Measurements from ENCODE around the gene CDH23.

Gene CDH23

GRCh38 chr10:71444284-71445054, 47.7 kb downstream of the CDH23 start:
- no peak for ATAC-seq
- TF ChIP-seq ZFP3 (CRISPR knock-in tag; IDR thresholded peaks at IDR 0.05) = no peak
- TF ChIP-seq CSDC2 (CRISPR knock-in tag; IDR thresholded peaks at IDR 0.05) = no peak
- no peak for TF ChIP-seq ZNF565 (CRISPR knock-in tag; conservative IDR thresholded peaks at IDR 0.05; ENCODE audit: low read depth)
- no peak for TF ChIP-seq SNAI2 (CRISPR knock-in tag; IDR thresholded peaks at IDR 0.05)
- TF ChIP-seq BACH2 (CRISPR knock-in tag; IDR thresholded peaks at IDR 0.05; ENCODE audit: borderline replicate concordance) = no peak
- no peak for TF ChIP-seq ZNF8 (CRISPR knock-in tag; IDR thresholded peaks at IDR 0.05)
- TF ChIP-seq PPARA (CRISPR knock-in tag; IDR thresholded peaks at IDR 0.05; ENCODE audit: borderline replicate concordance) = no peak
- no peak for TF ChIP-seq ZNF70 (CRISPR knock-in tag; IDR thresholded peaks at IDR 0.05)
- TF ChIP-seq OSR1 (CRISPR knock-in tag; IDR thresholded peaks at IDR 0.05) = no peak

GRCh38 chr10:71447676-71448075, 51.0 kb downstream of the CDH23 start:
- ATAC-seq = no peak

GRCh38 chr10:71448146-71448545, 51.4 kb downstream of the CDH23 start:
- TF ChIP-seq BACH2 (CRISPR knock-in tag; IDR thresholded peaks at IDR 0.05; ENCODE audit: borderline replicate concordance) (no peak), OSR1 (CRISPR knock-in tag; IDR thresholded peaks at IDR 0.05) (no peak), TSHZ2 (CRISPR knock-in tag; IDR thresholded peaks at IDR 0.05) (no peak), ISL1 (CRISPR knock-in tag; IDR thresholded peaks at IDR 0.05) (no peak), ZNF70 (CRISPR knock-in tag; IDR thresholded peaks at IDR 0.05) (no peak), RARB (CRISPR knock-in tag; IDR thresholded peaks at IDR 0.05) (no peak), TCF4 (CRISPR knock-in tag; IDR thresholded peaks at IDR 0.05; ENCODE audit: borderline replicate concordance) (no peak), CREB5 (CRISPR knock-in tag; IDR thresholded peaks at IDR 0.05; ENCODE audit: low read depth) (no peak)
- no peak for ATAC-seq

More at GRCh38 chr10:71447676-71448075, 51.0 kb downstream of the CDH23 start:
- TF ChIP-seq CSDC2 (CRISPR knock-in tag; IDR thresholded peaks at IDR 0.05) = no peak

- no peak for ATAC-seq
- TF ChIP-seq TSHZ2 (CRISPR knock-in tag; IDR thresholded peaks at IDR 0.05) = no peak
- no peak for TF ChIP-seq GLIS3 (CRISPR knock-in tag; IDR thresholded peaks at IDR 0.05)
- no peak for TF ChIP-seq CSRNP3 (CRISPR knock-in tag; IDR thresholded peaks at IDR 0.05)
- no peak for TF ChIP-seq ZNF565 (CRISPR knock-in tag; conservative IDR thresholded peaks at IDR 0.05; ENCODE audit: low read depth)
These were observed 52.3 kb downstream of the CDH23 start for GRCh38 chr10:71449026-71449425.

- ATAC-seq = no peak
- no peak for TF ChIP-seq ARNTL (CRISPR knock-in tag; IDR thresholded peaks at IDR 0.05; ENCODE audit: borderline replicate concordance, low read depth)
- TF ChIP-seq ESRRG (CRISPR knock-in tag; IDR thresholded peaks at IDR 0.05) = no peak
- no peak for TF ChIP-seq OSR1 (CRISPR knock-in tag; IDR thresholded peaks at IDR 0.05)
- no peak for TF ChIP-seq CSRNP3 (CRISPR knock-in tag; IDR thresholded peaks at IDR 0.05)
- TF ChIP-seq TSHZ2 (CRISPR knock-in tag; IDR thresholded peaks at IDR 0.05) = no peak
- no peak for TF ChIP-seq TOX (CRISPR knock-in tag; IDR thresholded peaks at IDR 0.05; ENCODE audit: borderline replicate concordance)
These were observed 55.0 kb downstream of the CDH23 start for GRCh38 chr10:71451754-71452153.
